GM23338 (cell line): ENCODE data around the gene SCG2.

ENCODE experiments used
- CTCF ChIP-seq, 2 experiments: fragments of 200-600 bp in 1 of 2; sonication (generic) in 1 of 2; conservative IDR thresholded peaks; 2 replicates each; pipeline versions ENCODE4 v1.5.1 to v1.6.1; 2016 to 2017; ENCODE audit warnings: antibody characterized with exemption in 2 of 2, low read depth in 2 of 2, mild to moderate bottlenecking in 2 of 2, moderate library complexity in 1 of 2
- EZH2 ChIP-seq: fragments of 200-600 bp; sonication (generic); IDR thresholded peaks from one replicate; pipeline ENCODE4 v1.8.0; 2017; ENCODE audit warnings: antibody characterized with exemption, mild to moderate bottlenecking, low read depth; ENCODE audit not compliant: unreplicated experiment
- POLR2AphosphoS5 ChIP-seq: IDR thresholded peaks from 2 replicates; pipeline ENCODE4 v1.6.1; 2016; ENCODE audit warnings: antibody characterized with exemption, low read depth

DNA sequence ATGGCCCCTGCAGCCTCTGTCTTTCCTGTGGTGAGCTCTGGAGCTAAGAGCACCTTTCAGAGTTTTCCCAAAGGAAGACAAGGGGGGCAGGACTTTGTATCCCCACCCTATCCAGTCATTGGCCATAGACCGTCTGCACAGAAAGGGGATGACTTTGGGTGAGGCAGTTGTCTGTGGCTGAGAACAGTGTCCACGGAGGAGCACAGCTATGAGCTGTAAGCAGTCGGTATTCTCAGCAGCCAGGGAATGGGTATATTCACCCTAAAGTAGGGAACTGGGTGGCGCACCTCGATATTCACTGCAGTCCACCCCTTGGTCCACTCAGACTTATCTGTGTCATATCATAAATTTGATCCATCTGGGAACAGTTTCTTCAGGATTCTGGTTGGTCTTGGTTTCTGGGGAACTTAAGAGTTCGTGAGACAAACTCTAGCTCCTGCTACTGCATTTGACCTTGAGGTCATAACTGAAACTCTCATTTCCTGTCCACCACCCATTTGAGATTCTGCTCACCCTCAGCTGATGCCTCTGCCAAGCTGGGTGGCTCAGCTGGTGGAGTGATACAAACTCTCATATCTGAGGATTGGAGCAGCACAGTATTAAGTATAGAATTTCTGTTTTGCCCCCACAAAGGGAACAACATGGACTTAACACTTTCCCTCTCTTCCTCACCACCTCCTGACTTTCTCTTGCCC is 45.2 kb upstream of the SCG2 start:
- TF ChIP-seq CTCF (conservative IDR thresholded peaks at IDR 0.05; ENCODE audit: low read depth in 2 of 2) (no peak), POLR2AphosphoS5 (no peak), EZH2 (no peak)
